Measurements from ENCODE around the gene GRAMD1B. TPM values are rescaled to one million over a fixed set of nuclear protein-coding genes. Genes with fewer than 3 reads are reported as not detected.

Gene GRAMD1B
- total RNA-seq, 1 donor from 2014 or later = 0.26 TPM

- TF ChIP-seq CTCF (IDR thresholded peaks at IDR 0.05; ENCODE audit: insufficient read depth, low read length, severe bottlenecking) = no peak
- Histone ChIP-seq H3K27me3 (ENCODE audit: control insufficient read depth, insufficient read depth, low read length) (peaks cover 19% of the 10 kb centered on the region), H3K4me3 (ENCODE audit: low read depth, low read length) (no peak overlapping the region), H3K36me3 (ENCODE audit: control insufficient read depth, insufficient read depth, low read length) (no peaks in the 10 kb centered on the region)
- no peak for DNase-seq (ENCODE audit: low read depth)
- FAIRE-seq = peak; percentile 91
Measured at GRCh38 chr11:123425367-123425766, 4.7 kb upstream of the GRAMD1B start.

GRCh38 chr11:123426789-123427188 is 3.3 kb upstream of the GRAMD1B start:
- DNase-seq (ENCODE audit: low read depth) = no peak
- FAIRE-seq = no peak
- H3K27me3 ChIP-seq (ENCODE audit: control insufficient read depth, insufficient read depth, low read length) = peaks cover 19% of the 10 kb centered on the region

GRCh38 chr11:123427405-123427804 is 2.7 kb upstream of the GRAMD1B start:
- Histone ChIP-seq H3K36me3 (ENCODE audit: control insufficient read depth, insufficient read depth, low read length) (no peaks in the 10 kb centered on the region), H3K4me3 (ENCODE audit: low read depth, low read length) (no peak overlapping the region), H3K27me3 (ENCODE audit: control insufficient read depth, insufficient read depth, low read length) (peaks cover 17% of the 10 kb centered on the region)
- no peak for FAIRE-seq
- DNase-seq (ENCODE audit: low read depth) = no peak
- no peak for TF ChIP-seq CTCF (IDR thresholded peaks at IDR 0.05; ENCODE audit: insufficient read depth, low read length, severe bottlenecking)

More at GRCh38 chr11:123426789-123427188, 3.3 kb upstream of the GRAMD1B start:
- no peaks in the 10 kb centered on the region for H3K36me3 ChIP-seq (ENCODE audit: control insufficient read depth, insufficient read depth, low read length)
- TF ChIP-seq CTCF (IDR thresholded peaks at IDR 0.05; ENCODE audit: insufficient read depth, low read length, severe bottlenecking) = no peak
- no peak overlapping the region for H3K4me3 ChIP-seq (ENCODE audit: low read depth, low read length)

- TF ChIP-seq CTCF (IDR thresholded peaks at IDR 0.05; ENCODE audit: insufficient read depth, low read length, severe bottlenecking) = no peak
Measured at GRCh38 chr11:123428116-123428715, 1.9 kb upstream of the GRAMD1B start.

GRCh38 chr11:123429336-123429735 is 733 bp upstream of the GRAMD1B start:
- DNase-seq (ENCODE audit: low read depth) (peak; percentile 49), FAIRE-seq (peak; percentile 77)
- Histone ChIP-seq H3K27me3 (ENCODE audit: control insufficient read depth, insufficient read depth, low read length) (peaks cover 11% of the 10 kb centered on the region), H3K36me3 (ENCODE audit: control insufficient read depth, insufficient read depth, low read length) (no peaks in the 10 kb centered on the region), H3K4me3 (ENCODE audit: low read depth, low read length) (no peak overlapping the region)
- no peak for TF ChIP-seq CTCF (IDR thresholded peaks at IDR 0.05; ENCODE audit: insufficient read depth, low read length, severe bottlenecking)

More at GRCh38 chr11:123428116-123428715, 1.9 kb upstream of the GRAMD1B start:
- Histone ChIP-seq H3K27me3 (ENCODE audit: control insufficient read depth, insufficient read depth, low read length) (peaks cover 15% of the 10 kb centered on the region), H3K36me3 (ENCODE audit: control insufficient read depth, insufficient read depth, low read length) (no peaks in the 10 kb centered on the region), H3K4me3 (ENCODE audit: low read depth, low read length) (no peak overlapping the region)
- DNase-seq (ENCODE audit: low read depth) = no peak
- no peak for FAIRE-seq

All from bronchial epithelial cell (primary cell).